HG02642 (cell line): ENCODE data around the gene TMEM175.

Experiments used
- ATAC-seq: cut with Tn5 transposase; IDR thresholded peaks from one replicate; pipeline ENCODE4 v1.9.1; 2021; ENCODE audit warnings: mild to moderate bottlenecking; ENCODE audit not compliant: unreplicated experiment, poor library complexity

Gene TMEM175

GRCh38 chr4:945274-946102, 13.2 kb downstream of the TMEM175 start:
- ATAC-seq = no peak

GRCh38 chr4:946103-946450, 13.8 kb downstream of the TMEM175 start:
- no peak for ATAC-seq

- ATAC-seq = no peak
Measured at GRCh38 chr4:946517-947471, 14.5 kb downstream of the TMEM175 start.

- ATAC-seq = no peak
Measured at GRCh38 chr4:947491-947971, 15.3 kb downstream of the TMEM175 start.

GRCh38 chr4:948101-948935, 16.1 kb downstream of the TMEM175 start:
- no peak for ATAC-seq

GRCh38 chr4:948936-949300, 16.7 kb downstream of the TMEM175 start:
- ATAC-seq = no peak

- no peak for ATAC-seq
Measured at GRCh38 chr4:949656-950055, 17.4 kb downstream of the TMEM175 start.

GRCh38 chr4:950136-951020, 18.1 kb downstream of the TMEM175 start:
- no peak for ATAC-seq

- ATAC-seq = no peak
Measured at GRCh38 chr4:951186-951585, 18.9 kb downstream of the TMEM175 start.

- no peak for ATAC-seq
Measured at GRCh38 chr4:951594-952468, 19.6 kb downstream of the TMEM175 start.

GRCh38 chr4:952881-953573, 20.8 kb downstream of the TMEM175 start:
- ATAC-seq = no peak

GRCh38 chr4:953574-953915, 21.3 kb downstream of the TMEM175 start:
- no peak for ATAC-seq

- ATAC-seq = no peak
Measured at GRCh38 chr4:954211-955020, 22.2 kb downstream of the TMEM175 start.

GRCh38 chr4:955161-955921, 23.1 kb downstream of the TMEM175 start:
- no peak for ATAC-seq

GRCh38 chr4:955931-956381, 23.7 kb downstream of the TMEM175 start:
- no peak for ATAC-seq

GRCh38 chr4:956531-957230, 24.4 kb downstream of the TMEM175 start:
- ATAC-seq = no peak
